Peyer's patch (tissue), 4 donors: Measurements from ENCODE around the gene IGSF8. TPM values are rescaled to one million over a fixed set of nuclear protein-coding genes. Genes with fewer than 3 reads are reported as not detected.
A peak's percentile ranks its signal among the peaks of the same experiment; 100 is the strongest.

ENCODE experiments used
- DNase-seq, 3 donors: peaks; one replicate each; pipeline ENCODE4 v3.0.0-alpha.2; 2017 to 2019
- H3K27ac ChIP-seq, 4 donors: fragments of 200-600 bp; sonication (generic); one replicate each; pipeline ENCODE4 v1.5.1; 2016 to 2019
- H3K27me3 ChIP-seq, 2 donors: fragments of 200-600 bp; sonication (generic); one replicate each; pipeline ENCODE4 v1.5.1; 2019
- H3K36me3 ChIP-seq, 3 donors: fragments of 200-600 bp; sonication (generic); one replicate each; pipeline ENCODE4 v1.5.1; 2016 to 2019
- H3K4me1 ChIP-seq, 4 donors: fragments of 200-600 bp; sonication (generic); one replicate each; pipeline ENCODE4 v1.5.1; 2016 to 2019
- H3K4me3 ChIP-seq, 4 donors: fragments of 200-600 bp; sonication (generic); 1 replicate in 3 of 4; 2 replicates in 1 of 4; pipeline ENCODE4 v1.5.1; 2016 to 2019; ENCODE audit warnings: mild to moderate bottlenecking in 1 of 4
- H3K9me3 ChIP-seq, 4 donors: fragments of 200-600 bp; sonication (generic); one replicate each; pipeline ENCODE4 v1.5.1; 2016 to 2019; ENCODE audit warnings: mild to moderate bottlenecking in 1 of 4
- POLR2A ChIP-seq, 2 donors: fragments of 450-650 bp; IDR thresholded peaks; one replicate each; pipeline ENCODE4 v1.5.1; 2017; ENCODE audit warnings: antibody characterized with exemption in 2 of 2, mild to moderate bottlenecking in 2 of 2, moderate library complexity in 2 of 2
- total RNA-seq, 4 donors: library from RNA; depleted of rRNA; stranded (reverse); fragments of >200 nt; gene quantifications; one replicate each; pipeline ENCODE4 v1.1.0, GENCODE V29; 2016
- TF ChIP-seq, protein P1 (sequence below), 6 experiments: fragments of 450-650 bp in 4 of 6; fragments of 200-600 bp in 2 of 6; sonication (generic) in 1 of 6; IDR thresholded peaks; one replicate each; pipeline ENCODE4 v1.5.1; 2017 to 2019; ENCODE audit warnings: antibody characterized with exemption in 6 of 6, mild to moderate bottlenecking in 3 of 6, moderate library complexity in 1 of 6

Gene IGSF8
- total RNA-seq, 4 donors from 2014 or later, result 20.6 to 65.3 (median 38.9) TPM

DNA sequence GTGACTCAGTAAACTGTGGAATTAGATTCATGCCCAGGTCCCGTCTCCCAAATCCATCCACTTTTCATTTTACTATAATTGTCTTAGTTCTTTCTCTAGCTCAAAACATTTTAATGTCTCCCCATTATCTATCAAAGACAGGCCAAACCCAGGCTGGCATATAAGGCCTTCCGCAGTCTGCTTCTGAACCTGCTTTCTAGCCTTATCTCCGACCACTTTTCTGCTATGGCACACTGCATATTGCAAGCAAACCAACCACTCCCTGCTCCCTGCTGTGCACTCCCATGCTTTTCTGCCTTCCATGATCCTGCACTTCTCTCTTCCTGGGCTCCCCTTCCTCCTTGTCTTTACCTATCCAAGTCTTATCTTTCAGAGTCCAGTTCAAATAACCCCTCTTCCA, 49.3 kb downstream of the IGSF8 start:
- no peaks in the 10 kb centered on the region for H3K27me3 ChIP-seq
- no peaks in the 10 kb centered on the region for H3K36me3 ChIP-seq
- peaks cover 0 to 21% (median 0%) of the 10 kb centered on the region in 4 donors for H3K4me1 ChIP-seq
- H3K9me3 ChIP-seq, result no peaks in the 10 kb centered on the region
- TF ChIP-seq, protein P1, sequence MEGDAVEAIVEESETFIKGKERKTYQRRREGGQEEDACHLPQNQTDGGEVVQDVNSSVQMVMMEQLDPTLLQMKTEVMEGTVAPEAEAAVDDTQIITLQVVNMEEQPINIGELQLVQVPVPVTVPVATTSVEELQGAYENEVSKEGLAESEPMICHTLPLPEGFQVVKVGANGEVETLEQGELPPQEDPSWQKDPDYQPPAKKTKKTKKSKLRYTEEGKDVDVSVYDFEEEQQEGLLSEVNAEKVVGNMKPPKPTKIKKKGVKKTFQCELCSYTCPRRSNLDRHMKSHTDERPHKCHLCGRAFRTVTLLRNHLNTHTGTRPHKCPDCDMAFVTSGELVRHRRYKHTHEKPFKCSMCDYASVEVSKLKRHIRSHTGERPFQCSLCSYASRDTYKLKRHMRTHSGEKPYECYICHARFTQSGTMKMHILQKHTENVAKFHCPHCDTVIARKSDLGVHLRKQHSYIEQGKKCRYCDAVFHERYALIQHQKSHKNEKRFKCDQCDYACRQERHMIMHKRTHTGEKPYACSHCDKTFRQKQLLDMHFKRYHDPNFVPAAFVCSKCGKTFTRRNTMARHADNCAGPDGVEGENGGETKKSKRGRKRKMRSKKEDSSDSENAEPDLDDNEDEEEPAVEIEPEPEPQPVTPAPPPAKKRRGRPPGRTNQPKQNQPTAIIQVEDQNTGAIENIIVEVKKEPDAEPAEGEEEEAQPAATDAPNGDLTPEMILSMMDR (IDR thresholded peaks at IDR 0.05), result no peak
- no peak for TF ChIP-seq POLR2A (IDR thresholded peaks at IDR 0.05)
- no peak overlapping the region for H3K27ac ChIP-seq
- DNase-seq, result no peak
- H3K4me3 ChIP-seq, result no peak overlapping the region

DNA sequence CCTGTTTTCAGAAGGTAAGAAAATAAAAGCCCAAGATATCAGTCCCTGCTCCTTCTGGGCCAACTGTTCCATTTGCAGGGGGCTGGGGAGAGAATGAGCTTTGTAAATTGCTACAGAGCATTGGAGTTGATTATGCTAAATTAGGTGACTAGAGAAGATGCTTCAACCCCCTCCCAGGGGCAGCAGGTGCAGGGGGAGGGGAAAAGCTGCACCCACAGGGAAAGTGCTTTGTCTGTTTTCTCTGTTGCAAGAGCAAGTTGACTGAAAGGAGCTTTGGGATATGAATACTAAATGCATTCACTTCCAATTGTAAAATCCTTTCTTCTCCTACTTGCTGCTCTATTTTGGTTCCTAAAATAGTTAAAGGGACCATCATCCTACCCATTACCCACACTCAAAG, 50.1 kb downstream of the IGSF8 start:
- no peaks in the 10 kb centered on the region for H3K36me3 ChIP-seq
- TF ChIP-seq, protein P1 (IDR thresholded peaks at IDR 0.05), result no peak
- TF ChIP-seq POLR2A (IDR thresholded peaks at IDR 0.05), result no peak
- DNase-seq, result no peak

DNA sequence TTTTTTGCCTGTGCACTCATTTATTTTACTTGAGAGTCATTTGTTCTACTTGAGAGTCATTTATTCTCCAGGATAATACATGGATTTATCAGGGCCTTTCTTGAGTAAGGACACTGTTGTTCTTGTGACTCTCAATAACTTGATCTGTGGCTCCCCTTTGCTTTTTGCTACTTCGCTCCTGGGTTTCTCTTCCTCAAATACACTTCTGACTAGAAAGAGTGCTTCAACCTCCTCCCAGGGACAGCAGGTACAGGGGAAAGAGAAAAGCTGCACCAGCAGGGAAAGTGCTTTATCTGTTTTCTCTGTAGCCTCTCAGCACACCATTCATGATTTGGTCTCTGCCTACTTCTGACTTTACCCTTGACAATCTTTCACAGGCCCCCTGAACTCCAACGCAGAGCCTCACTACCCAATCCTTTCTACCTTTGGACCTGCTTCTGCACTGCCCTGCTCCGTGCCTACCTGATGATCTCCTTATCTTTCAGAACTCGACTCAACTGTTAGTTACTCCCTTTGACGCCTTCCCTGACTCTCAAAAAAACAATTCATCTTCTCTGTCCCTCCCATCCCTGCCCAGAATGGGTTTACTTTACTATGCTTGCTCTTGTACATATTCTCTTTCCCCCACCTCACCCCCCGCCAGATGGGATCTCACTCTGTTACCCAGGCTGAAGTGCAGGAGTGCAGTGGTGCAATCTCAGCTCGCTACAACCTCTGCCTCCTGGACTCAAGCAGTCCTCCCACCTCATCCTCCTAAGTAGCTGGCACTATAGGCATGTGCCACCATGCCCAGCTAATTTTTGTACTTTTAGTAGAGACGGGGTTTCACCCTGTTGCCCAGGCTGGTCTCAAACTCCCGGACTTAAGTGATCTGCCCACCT, 51.1 kb downstream of the IGSF8 start:
- no peaks in the 10 kb centered on the region for H3K27me3 ChIP-seq
- no peak overlapping the region for H3K27ac ChIP-seq
- no peak for TF ChIP-seq POLR2A (IDR thresholded peaks at IDR 0.05)
- TF ChIP-seq, protein P1 (IDR thresholded peaks at IDR 0.05), result no peak
- DNase-seq, result no peak
- peak overlapping the region in 1 of 4 donors; percentile 4 for H3K4me3 ChIP-seq
- H3K4me1 ChIP-seq, result peaks cover 0 to 21% (median 0%) of the 10 kb centered on the region in 4 donors
- H3K36me3 ChIP-seq, result no peaks in the 10 kb centered on the region
- no peaks in the 10 kb centered on the region for H3K9me3 ChIP-seq

More for the DNA sequence above, 50.1 kb downstream of the IGSF8 start:
- Histone ChIP-seq H3K9me3 (no peaks in the 10 kb centered on the region), H3K27ac (no peak overlapping the region), H3K4me3 (no peak overlapping the region), H3K27me3 (no peaks in the 10 kb centered on the region), H3K4me1 (peaks cover 0 to 21% (median 0%) of the 10 kb centered on the region in 4 donors)

DNA sequence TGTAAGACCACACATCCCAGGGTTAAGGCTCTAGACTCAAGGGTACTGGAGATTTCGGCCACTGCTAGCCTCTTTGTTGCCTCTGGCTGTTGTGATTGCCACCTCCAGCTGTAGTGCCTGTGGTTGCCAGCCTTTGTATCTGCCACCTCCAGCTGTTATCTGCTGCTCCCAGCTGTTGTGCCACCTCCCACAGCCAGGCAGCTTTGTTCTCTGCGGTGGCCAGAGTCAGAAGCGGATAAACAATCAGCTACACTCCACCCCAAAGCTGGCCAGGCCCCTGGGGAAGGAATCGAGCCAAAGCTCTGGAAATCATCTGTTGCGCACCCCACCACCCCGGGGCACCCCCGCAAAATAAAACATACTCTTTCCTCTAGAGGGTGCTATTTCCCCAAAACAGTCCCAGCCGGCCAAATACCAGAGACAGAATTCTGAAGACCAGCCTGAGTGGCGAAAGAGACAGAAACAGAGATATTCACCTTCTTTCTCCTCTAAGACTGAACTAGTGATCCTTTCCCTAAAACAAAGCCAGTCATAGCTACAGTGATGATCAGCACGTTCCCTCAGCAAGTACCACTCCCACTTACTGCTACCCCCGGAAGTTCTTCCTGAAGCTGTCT, 51.8 kb downstream of the IGSF8 start:
- no peaks in the 10 kb centered on the region for H3K36me3 ChIP-seq
- DNase-seq, result peak in 2 of 3 donors; percentile 54 to 61
- no peaks in the 10 kb centered on the region for H3K27me3 ChIP-seq
- peaks cover 0 to 21% (median 0%) of the 10 kb centered on the region in 4 donors for H3K4me1 ChIP-seq
- H3K27ac ChIP-seq, result no peak overlapping the region
- TF ChIP-seq POLR2A (IDR thresholded peaks at IDR 0.05), result no peak
- TF ChIP-seq, protein P1 (IDR thresholded peaks at IDR 0.05), result peak; percentile 36 to 71 (median 54)
- no peaks in the 10 kb centered on the region for H3K9me3 ChIP-seq
- H3K4me3 ChIP-seq, result peak overlapping the region in 1 of 4 donors; percentile 4

DNA sequence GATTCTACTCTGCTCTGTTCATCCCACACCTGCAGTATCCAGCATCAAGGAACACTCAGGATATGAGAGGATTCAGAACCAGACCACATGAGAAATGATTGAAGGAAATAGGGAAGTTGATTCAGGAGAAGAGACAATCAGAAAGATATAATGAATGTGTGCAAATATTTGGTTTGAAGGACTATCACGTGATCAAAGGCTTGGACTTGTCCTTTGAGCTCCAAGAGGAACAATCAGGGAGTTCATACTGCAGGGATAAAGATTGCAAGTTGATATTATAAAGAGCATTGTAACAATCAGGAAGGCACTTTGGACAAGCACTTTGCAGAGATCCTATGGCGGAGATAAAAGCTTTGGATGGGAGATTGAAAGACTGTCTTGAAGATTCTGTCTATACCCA, 52.8 kb downstream of the IGSF8 start:
- DNase-seq, result no peak
- H3K4me3 ChIP-seq, result no peak overlapping the region
- no peak overlapping the region for H3K27ac ChIP-seq
- peaks cover 0 to 21% (median 0%) of the 10 kb centered on the region in 4 donors for H3K4me1 ChIP-seq
- no peaks in the 10 kb centered on the region for H3K9me3 ChIP-seq
- H3K27me3 ChIP-seq, result no peaks in the 10 kb centered on the region
- no peak for TF ChIP-seq POLR2A (IDR thresholded peaks at IDR 0.05)
- TF ChIP-seq, protein P1 (IDR thresholded peaks at IDR 0.05), result no peak
- no peaks in the 10 kb centered on the region for H3K36me3 ChIP-seq
